Measurements from ENCODE around the gene HDGFL2. TPM values are rescaled to one million over a fixed set of nuclear protein-coding genes. Genes with fewer than 3 reads are reported as not detected.
A peak's percentile ranks its signal among the peaks of the same experiment; 100 is the strongest.

The HDGFL2 gene
- total RNA-seq, 2 experiments from 2014 or later = 56.5 to 58.0 TPM

- Mint-ChIP-seq H3K4me3 (no peak overlapping the region), H3K27me3 (no peaks in the 10 kb centered on the region), H3K27ac (no peak overlapping the region), H3K9me3 (no peaks in the 10 kb centered on the region), H3K36me3 (peaks cover 19% of the 10 kb centered on the region), H3K4me1 (peaks cover 2% of the 10 kb centered on the region)
- DNase-seq (no peak), ATAC-seq (ENCODE audit: low read depth) (no peak)
- POLR2A ChIA-PET = interaction anchor here (1.7 kb wide), 1 partner anchor 9 kb away, joined by 4 read pairs; no protein-coding TSS in a partner anchor
Measured at GRCh38 chr19:4437103-4437502, 35.0 kb upstream of the HDGFL2 start.

DNA sequence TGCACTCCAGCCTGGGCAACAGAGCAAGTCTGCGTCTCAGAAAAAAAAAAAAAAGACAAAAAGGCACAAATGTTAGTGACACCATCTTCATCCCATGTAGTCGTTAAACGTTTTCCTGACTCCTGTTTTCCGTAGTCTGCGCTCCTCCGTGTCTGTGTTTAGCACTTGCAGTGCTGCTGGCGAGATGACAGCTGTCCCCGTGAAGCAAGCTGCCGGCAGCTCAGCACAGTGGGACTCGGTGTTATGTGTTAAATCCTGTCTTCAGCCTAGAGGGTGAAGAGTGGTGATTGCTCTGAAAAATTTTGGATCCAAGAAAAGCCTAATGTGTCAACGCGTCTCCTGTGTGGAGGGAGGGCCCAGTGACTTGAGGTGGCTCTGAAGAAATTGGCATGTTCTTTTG, 32.9 kb upstream of the HDGFL2 start:
- H3K9me3 Mint-ChIP-seq = no peaks in the 10 kb centered on the region
- POLR2A ChIA-PET = no interaction called here
- H3K4me1 Mint-ChIP-seq = peaks cover 3% of the 10 kb centered on the region
- no peak overlapping the region for H3K27ac Mint-ChIP-seq
- ATAC-seq (ENCODE audit: low read depth) = no peak
- H3K36me3 Mint-ChIP-seq = peaks cover 20% of the 10 kb centered on the region
- DNase-seq = no peak
- H3K27me3 Mint-ChIP-seq = no peaks in the 10 kb centered on the region
- H3K4me3 Mint-ChIP-seq = no peak overlapping the region

- Mint-ChIP-seq H3K4me1 (peaks cover 3% of the 10 kb centered on the region), H3K4me3 (no peak overlapping the region), H3K36me3 (peaks cover 14% of the 10 kb centered on the region), H3K27me3 (no peaks in the 10 kb centered on the region), H3K9me3 (no peaks in the 10 kb centered on the region), H3K27ac (peak overlapping the region; percentile 36)
- POLR2A ChIA-PET = no interaction called here
- ATAC-seq (ENCODE audit: low read depth) (no peak), DNase-seq (no peak)
Measured at GRCh38 chr19:4441994-4442818, 29.9 kb upstream of the HDGFL2 start.

GRCh38 chr19:4442819-4443146, 29.3 kb upstream of the HDGFL2 start:
- POLR2A ChIA-PET = no interaction called here
- Mint-ChIP-seq H3K9me3 (no peaks in the 10 kb centered on the region), H3K27me3 (no peaks in the 10 kb centered on the region)

GRCh38 chr19:4443188-4443587, 28.9 kb upstream of the HDGFL2 start:
- POLR2A ChIA-PET = no interaction called here
- ATAC-seq (ENCODE audit: low read depth) (no peak), DNase-seq (no peak)

More at GRCh38 chr19:4442819-4443146, 29.3 kb upstream of the HDGFL2 start:
- DNase-seq (no peak), ATAC-seq (ENCODE audit: low read depth) (no peak)
- Mint-ChIP-seq H3K4me1 (peaks cover 3% of the 10 kb centered on the region), H3K27ac (no peak overlapping the region), H3K36me3 (peaks cover 14% of the 10 kb centered on the region), H3K4me3 (no peak overlapping the region)

DNA sequence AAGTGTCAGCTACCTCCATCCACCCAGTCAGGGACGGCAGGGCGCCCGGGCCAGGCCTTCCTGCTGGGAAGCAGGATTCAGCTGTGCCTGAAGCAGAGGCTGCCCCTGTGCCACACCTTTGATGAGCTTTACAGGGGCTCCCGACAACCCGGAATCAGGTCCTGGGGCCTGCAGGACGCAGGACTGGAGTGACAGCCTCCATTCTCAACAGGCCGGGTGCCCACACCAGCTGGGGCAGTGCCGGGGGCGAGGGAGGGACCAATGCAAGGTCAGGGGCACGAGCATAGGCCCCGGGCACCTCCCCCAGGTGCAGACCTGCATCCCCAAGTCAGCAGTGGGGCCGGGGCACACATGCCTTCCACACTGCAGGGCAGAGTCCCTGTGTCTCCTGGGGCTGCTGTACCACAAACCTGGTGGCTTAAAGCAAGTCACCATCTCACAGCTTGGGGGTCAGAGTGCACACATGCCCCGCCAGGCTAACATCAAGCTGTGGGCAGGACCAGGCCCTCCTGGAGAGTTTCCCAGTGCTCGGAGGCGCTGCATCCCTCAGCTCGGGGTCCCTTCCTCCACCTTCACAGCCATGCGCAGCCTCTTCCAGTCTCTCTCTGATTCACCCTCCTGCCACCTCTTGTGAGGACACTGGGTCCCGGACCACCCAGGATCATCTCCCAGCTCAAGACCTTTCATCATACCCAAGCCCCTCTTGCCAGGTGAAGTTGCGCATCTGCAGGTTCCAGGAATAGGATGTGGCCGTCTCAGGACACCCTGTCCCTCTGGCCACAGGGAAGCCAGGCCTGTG, 27.9 kb upstream of the HDGFL2 start:
- DNase-seq (no peak), ATAC-seq (ENCODE audit: low read depth) (no peak)
- H3K4me3 Mint-ChIP-seq = no peak overlapping the region
- POLR2A ChIA-PET = interaction anchor here (0.5 kb wide), 1 partner anchor 25 kb away, joined by 3 read pairs; no protein-coding TSS in a partner anchor
- peaks cover 3% of the 10 kb centered on the region for H3K4me1 Mint-ChIP-seq
- H3K9me3 Mint-ChIP-seq = no peaks in the 10 kb centered on the region
- no peaks in the 10 kb centered on the region for H3K27me3 Mint-ChIP-seq
- no peak overlapping the region for H3K27ac Mint-ChIP-seq
- H3K36me3 Mint-ChIP-seq = peaks cover 10% of the 10 kb centered on the region

More at GRCh38 chr19:4443188-4443587, 28.9 kb upstream of the HDGFL2 start:
- Mint-ChIP-seq H3K9me3 (no peaks in the 10 kb centered on the region), H3K27me3 (no peaks in the 10 kb centered on the region), H3K4me3 (no peak overlapping the region), H3K36me3 (peaks cover 11% of the 10 kb centered on the region), H3K4me1 (peaks cover 3% of the 10 kb centered on the region), H3K27ac (no peak overlapping the region)

DNA sequence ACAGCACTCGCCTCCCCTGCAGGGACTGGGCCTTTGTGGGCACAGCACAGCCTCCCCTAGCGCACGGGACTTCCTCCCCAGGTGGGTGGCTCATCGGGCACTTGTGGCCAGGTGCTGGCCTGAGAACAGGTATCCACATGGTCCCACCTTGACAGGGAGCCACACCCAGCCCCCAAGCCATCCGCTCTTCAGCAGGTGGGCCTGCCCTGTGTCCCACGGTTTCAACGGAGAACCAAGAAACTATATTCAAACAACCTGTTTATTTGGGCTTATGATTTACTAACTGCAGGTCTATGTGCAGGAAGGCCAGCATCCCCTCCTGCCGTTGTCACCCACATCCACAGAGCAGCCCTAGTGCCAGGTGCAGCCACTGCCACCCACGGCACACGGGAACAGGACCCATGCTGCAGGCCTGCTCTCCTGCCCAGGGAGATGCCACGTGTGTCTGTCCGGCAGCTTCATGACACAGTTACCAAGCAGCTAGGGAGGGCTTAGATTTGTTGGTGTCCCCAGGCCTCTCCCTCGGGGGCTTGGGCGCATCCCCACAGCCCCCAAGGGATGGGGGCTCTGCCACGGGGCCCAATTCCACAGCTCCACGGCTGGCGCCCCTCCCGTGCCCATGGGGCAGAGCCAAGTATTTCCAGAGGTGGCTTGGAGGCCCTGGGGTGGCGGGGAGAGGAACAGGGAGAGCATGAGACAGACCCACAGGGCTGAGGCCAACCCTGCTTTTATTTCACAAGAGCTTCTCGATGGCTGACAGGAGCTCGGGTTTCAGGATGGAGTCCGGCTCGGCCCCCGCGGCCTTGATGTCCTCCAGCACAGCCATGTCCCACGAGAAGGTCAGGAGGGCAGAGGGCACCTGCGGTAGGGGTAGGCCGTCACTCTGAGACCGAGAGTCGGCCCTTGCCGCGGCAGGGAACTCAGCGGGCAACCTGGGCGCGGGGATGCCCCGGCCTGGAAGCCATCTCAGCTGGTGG, 27.0 kb upstream of the HDGFL2 start:
- no peak for DNase-seq
- no peak for ATAC-seq (ENCODE audit: low read depth)
- H3K4me3 Mint-ChIP-seq = no peak overlapping the region
- H3K27ac Mint-ChIP-seq = no peak overlapping the region
- H3K27me3 Mint-ChIP-seq = no peaks in the 10 kb centered on the region
- POLR2A ChIA-PET = no interaction called here
- H3K9me3 Mint-ChIP-seq = no peaks in the 10 kb centered on the region
- peaks cover 3% of the 10 kb centered on the region for H3K4me1 Mint-ChIP-seq
- peaks cover 9% of the 10 kb centered on the region for H3K36me3 Mint-ChIP-seq

DNA sequence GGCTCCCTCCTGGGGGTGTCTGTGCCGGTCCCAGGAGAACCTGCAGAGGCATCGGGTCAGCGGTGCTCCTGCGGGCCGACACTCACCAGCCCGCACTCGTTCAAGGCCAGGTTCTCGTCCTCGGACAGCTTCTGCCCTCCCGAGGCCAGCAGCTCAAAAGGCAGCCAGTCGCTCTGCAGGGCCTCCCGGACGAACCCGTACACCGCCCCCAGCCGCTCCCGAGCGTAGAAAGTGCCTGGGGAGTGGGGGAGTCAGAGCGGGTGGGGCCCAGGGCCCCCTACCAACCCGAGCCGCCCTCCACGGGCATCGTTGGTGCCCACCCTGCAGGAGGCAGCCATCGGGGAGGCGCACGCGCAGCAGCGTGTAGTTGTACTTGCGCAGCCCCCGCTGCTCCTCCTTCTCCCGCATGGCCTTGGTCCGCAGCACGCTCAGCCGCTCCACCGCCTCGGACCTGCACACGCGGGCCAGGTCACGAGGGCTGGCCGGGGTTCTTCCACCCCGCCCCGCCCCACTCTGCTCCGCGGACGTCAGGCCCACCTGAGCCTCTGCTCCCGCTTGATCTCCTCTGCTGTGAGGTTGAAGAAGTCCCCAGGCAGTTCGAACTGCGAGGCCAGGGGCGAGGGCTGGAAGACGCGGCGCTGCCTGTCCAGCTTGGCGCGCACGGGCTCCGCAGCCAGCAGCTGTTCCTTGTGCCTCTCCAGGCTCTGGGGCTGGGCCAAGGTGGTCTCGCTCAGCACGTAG, 26.0 kb upstream of the HDGFL2 start:
- Mint-ChIP-seq H3K4me1 (peaks cover 3% of the 10 kb centered on the region), H3K27ac (no peak overlapping the region), H3K4me3 (no peak overlapping the region), H3K27me3 (no peaks in the 10 kb centered on the region), H3K9me3 (no peaks in the 10 kb centered on the region), H3K36me3 (peaks cover 6% of the 10 kb centered on the region)
- DNase-seq (no peak), ATAC-seq (ENCODE audit: low read depth) (no peak)
- POLR2A ChIA-PET = no interaction called here

DNA sequence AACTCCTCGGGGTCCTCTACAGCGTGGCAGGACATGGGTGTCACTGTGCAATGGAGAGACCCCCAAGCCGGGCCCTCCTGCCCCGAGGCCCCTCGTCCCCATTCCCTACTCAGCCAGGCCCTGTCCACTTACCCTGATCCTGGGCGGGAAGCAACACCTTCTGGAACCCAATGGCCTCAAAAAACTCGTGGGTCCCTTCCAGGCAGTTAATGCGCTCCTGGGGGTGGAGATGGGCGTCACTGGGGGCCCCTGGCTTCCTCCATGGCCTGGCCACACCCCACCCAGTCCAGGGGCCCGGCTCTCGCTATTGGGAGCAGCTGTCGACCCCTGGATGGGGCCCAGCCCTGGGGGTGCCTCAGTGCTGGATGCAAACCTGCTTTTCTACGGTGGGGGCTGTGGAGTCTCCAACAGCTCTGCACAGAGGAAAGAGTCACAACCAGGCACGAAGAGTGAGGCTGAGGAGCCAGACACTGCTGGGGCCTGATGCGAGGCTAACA, 25.3 kb upstream of the HDGFL2 start:
- Mint-ChIP-seq H3K9me3 (no peaks in the 10 kb centered on the region), H3K36me3 (peaks cover 6% of the 10 kb centered on the region), H3K4me3 (no peak overlapping the region), H3K27ac (no peak overlapping the region), H3K4me1 (peaks cover 3% of the 10 kb centered on the region), H3K27me3 (no peaks in the 10 kb centered on the region)
- ATAC-seq (ENCODE audit: low read depth) = no peak
- DNase-seq = no peak
- POLR2A ChIA-PET = no interaction called here

GRCh38 chr19:4447327-4448146, 24.6 kb upstream of the HDGFL2 start:
- no peaks in the 10 kb centered on the region for H3K27me3 Mint-ChIP-seq
- ATAC-seq (ENCODE audit: low read depth) (no peak), DNase-seq (no peak)
- H3K27ac Mint-ChIP-seq = no peak overlapping the region
- peaks cover 3% of the 10 kb centered on the region for H3K36me3 Mint-ChIP-seq
- H3K9me3 Mint-ChIP-seq = no peaks in the 10 kb centered on the region
- no peak overlapping the region for H3K4me3 Mint-ChIP-seq
- no peaks in the 10 kb centered on the region for H3K4me1 Mint-ChIP-seq
- POLR2A ChIA-PET = interaction anchor here (0.6 to 0.7 kb wide), 2 partner anchors 14 to 29 kb away, joined by 3 read pairs; no protein-coding TSS in a partner anchor

GRCh38 chr19:4448147-4448985, 23.7 kb upstream of the HDGFL2 start:
- no peak for ATAC-seq (ENCODE audit: low read depth)
- Mint-ChIP-seq H3K4me3 (no peak overlapping the region), H3K4me1 (no peaks in the 10 kb centered on the region), H3K9me3 (no peaks in the 10 kb centered on the region), H3K27me3 (no peaks in the 10 kb centered on the region), H3K27ac (no peak overlapping the region), H3K36me3 (peaks cover 3% of the 10 kb centered on the region)
- no peak for DNase-seq
- POLR2A ChIA-PET = interaction anchor here (0.6 to 0.7 kb wide), 2 partner anchors 15 to 28 kb away, joined by 3 read pairs; no protein-coding TSS in a partner anchor
